IMR-90 (cell line): ENCODE results near the gene SERPINA10. TPM values are rescaled to one million over a fixed set of nuclear protein-coding genes. Genes with fewer than 3 reads are reported as not detected.

ENCODE experiments used
- ATAC-seq: fragments of 200-7000 bp; cut with Tn5 transposase; 2 replicates; pipeline ENCODE4 v1.9.1; 2020; ENCODE audit warnings: low read depth, mild to moderate bottlenecking, moderate library complexity
- BruUV-seq: library from RNA; stranded (reverse); fragments of 400-500 nt; replicated peaks from 2 replicates; lab custom pipeline; 2021; lab: Mats Ljungman, UMichigan
- CTCF ChIA-PET: fragments of 300-600 bp; formaldehyde crosslinking; extraction: SDS; loops from one replicate; lab custom pipeline; 2021; ENCODE audit warnings: antibody characterized with exemption; lab: Yijun Ruan, JAX
- POLR2A ChIA-PET: fragments of 300-600 bp; sonication (Branson Sonifier 250); formaldehyde crosslinking; loops from one replicate; lab custom pipeline; 2022; ENCODE audit warnings: antibody characterized with exemption; ENCODE audit not compliant: unreplicated experiment; lab: Charles Lee
- DNase-seq: peaks from one replicate; pipeline ENCODE4 v3.0.0; 2013
- H2AFZ ChIP-seq: replicated peaks from 2 replicates; pipeline ENCODE3; 2013; ENCODE audit warnings: low read length, mild to moderate bottlenecking; ENCODE audit not compliant: poor library complexity
- H2AK5ac ChIP-seq: 2 replicates; pipeline ENCODE4 v1.6.1; 2013; ENCODE audit warnings: low read depth, low read length, inconsistent platforms
- H2AK9ac ChIP-seq: replicated peaks from 2 replicates; pipeline ENCODE3; 2013; ENCODE audit warnings: mild to moderate bottlenecking, low read depth, low read length, moderate library complexity; ENCODE audit not compliant: poor library complexity
- H2BK120ac ChIP-seq: 2 replicates; pipeline ENCODE4 v1.6.1; 2013; ENCODE audit warnings: low read depth, low read length, inconsistent platforms
- H2BK15ac ChIP-seq: 3 replicates; pipeline ENCODE4 v1.6.1; 2013; ENCODE audit warnings: low read depth, low read length, inconsistent platforms
- H2BK20ac ChIP-seq: 2 replicates; pipeline ENCODE4 v1.6.1; 2013; ENCODE audit warnings: low read depth, mild to moderate bottlenecking, inconsistent platforms, low read length, moderate library complexity
- H2BK5ac ChIP-seq: 2 replicates; pipeline ENCODE4 v1.6.1; 2013; ENCODE audit warnings: mild to moderate bottlenecking, low read depth, low read length, inconsistent platforms; ENCODE audit not compliant: poor library complexity, severe bottlenecking
- H3K14ac ChIP-seq: replicated peaks from 2 replicates; pipeline ENCODE4 v1.6.1; 2013; ENCODE audit warnings: low read depth, low read length, inconsistent platforms
- H3K18ac ChIP-seq: 2 replicates; pipeline ENCODE4 v1.6.1; 2013; ENCODE audit warnings: low read depth, low read length, control low read depth
- H3K23ac ChIP-seq: 2 replicates; pipeline ENCODE4 v1.6.1; 2013; ENCODE audit warnings: low read depth, low read length, inconsistent platforms
- H3K27ac ChIP-seq: 2 replicates; pipeline ENCODE4 v1.5.1; 2013; ENCODE audit warnings: mild to moderate bottlenecking, control low read depth, low read length; ENCODE audit not compliant: insufficient read depth
- H3K27me3 ChIP-seq: 2 replicates; pipeline ENCODE4 v1.6.1; 2013; ENCODE audit warnings: low read length; ENCODE audit not compliant: control insufficient read depth, insufficient read depth
- H3K36me3 ChIP-seq: 2 replicates; pipeline ENCODE4 v1.6.1; 2013; ENCODE audit warnings: low read length, mixed read lengths; ENCODE audit not compliant: control insufficient read depth, insufficient read depth
- H3K4ac ChIP-seq: 2 replicates; pipeline ENCODE4 v1.6.1; 2013; ENCODE audit warnings: low read depth, low read length, inconsistent platforms
- H3K4me1 ChIP-seq: 2 replicates; pipeline ENCODE4 v1.6.1; 2013; ENCODE audit warnings: low read length, mixed read lengths; ENCODE audit not compliant: control insufficient read depth, insufficient read depth
- H3K4me2 ChIP-seq: 2 replicates; pipeline ENCODE4 v1.6.1; 2013; ENCODE audit warnings: low read depth, mild to moderate bottlenecking, control low read depth, low read length, moderate library complexity
- H3K4me3 ChIP-seq: 2 replicates; pipeline ENCODE4 v1.5.1; 2013; ENCODE audit warnings: low read depth, mild to moderate bottlenecking, control low read depth, low read length, moderate library complexity; ENCODE audit not compliant: insufficient read depth
- H3K56ac ChIP-seq: 2 replicates; pipeline ENCODE4 v1.6.1; 2013; ENCODE audit warnings: low read length, inconsistent platforms; ENCODE audit not compliant: insufficient read depth; ENCODE audit errors: extremely low read depth
- H3K79me1 ChIP-seq, 2 experiments: 2 replicates each; pipeline ENCODE4 v1.6.1; 2013; ENCODE audit warnings: low read length in 2 of 2, inconsistent platforms in 1 of 2, low read depth in 1 of 2
- H3K9ac ChIP-seq: 2 replicates; pipeline ENCODE4 v1.6.1; 2013; ENCODE audit warnings: low read depth, low read length, control low read depth
- H3K9me1 ChIP-seq: 2 replicates; pipeline ENCODE4 v1.6.1; 2013; ENCODE audit warnings: low read length, inconsistent platforms; ENCODE audit not compliant: insufficient read depth
- H3K9me3 ChIP-seq: 2 replicates; pipeline ENCODE4 v1.6.1; 2013; ENCODE audit warnings: low read length; ENCODE audit not compliant: control insufficient read depth, insufficient read depth
- H4K20me1 ChIP-seq: 2 replicates; pipeline ENCODE4 v1.6.1; 2013; ENCODE audit warnings: low read length, inconsistent platforms; ENCODE audit not compliant: insufficient read depth
- H4K5ac ChIP-seq: 2 replicates; pipeline ENCODE4 v1.6.1; 2013; ENCODE audit warnings: mild to moderate bottlenecking, low read depth, low read length, control low read depth
- H4K8ac ChIP-seq, 2 experiments: 2 replicates each; pipeline ENCODE4 v1.6.1; 2013; ENCODE audit warnings: low read depth in 2 of 2, low read length in 2 of 2, control low read depth in 1 of 2, inconsistent platforms in 1 of 2
- H4K91ac ChIP-seq: 2 replicates; pipeline ENCODE4 v1.6.1; 2013; ENCODE audit warnings: low read depth, low read length, inconsistent platforms; ENCODE audit not compliant: insufficient read depth
- BHLHE40 ChIP-seq: fragments of 150-350 bp; IDR thresholded peaks from 2 replicates; pipeline ENCODE4 v1.6.1; 2016; ENCODE audit warnings: mild to moderate bottlenecking, low read depth, low read length
- CEBPB ChIP-seq: IDR thresholded peaks from 2 replicates; pipeline ENCODE4 v1.6.1; 2012; ENCODE audit warnings: low read depth, low read length, improper control_type of control experiment
- CHD1 ChIP-seq: IDR thresholded peaks from 2 replicates; pipeline ENCODE4 v1.6.1; 2012; ENCODE audit warnings: low read depth, low read length, improper control_type of control experiment
- CTCF ChIP-seq: conservative IDR thresholded peaks from 2 replicates; pipeline ENCODE4 v1.5.1; 2012; ENCODE audit warnings: mild to moderate bottlenecking, low read depth, low read length, improper control_type of control experiment
- ELK1 ChIP-seq: fragments of 150-350 bp; IDR thresholded peaks from 2 replicates; pipeline ENCODE4 v1.6.1; 2016; ENCODE audit warnings: low read depth, mild to moderate bottlenecking, low read length, moderate library complexity, borderline replicate concordance
- FOS ChIP-seq: fragments of 150-350 bp; IDR thresholded peaks from 2 replicates; pipeline ENCODE4 v1.6.1; 2016; ENCODE audit warnings: low read depth, low read length
- MAFK ChIP-seq: IDR thresholded peaks from 2 replicates; pipeline ENCODE4 v1.6.1; 2012; ENCODE audit warnings: low read depth, low read length, improper control_type of control experiment
- MAZ ChIP-seq: IDR thresholded peaks from 2 replicates; pipeline ENCODE4 v1.6.1; 2012; ENCODE audit warnings: low read depth, mild to moderate bottlenecking, low read length, improper control_type of control experiment, moderate library complexity, borderline replicate concordance
- MXI1 ChIP-seq: IDR thresholded peaks from 2 replicates; pipeline ENCODE4 v1.6.1; 2012; ENCODE audit warnings: low read depth, mild to moderate bottlenecking, low read length, moderate library complexity, borderline replicate concordance
- NFE2L2 ChIP-seq: fragments of 150-350 bp; IDR thresholded peaks from 2 replicates; pipeline ENCODE4 v1.6.1; 2016; ENCODE audit warnings: low read depth, mild to moderate bottlenecking, low read length
- POLR2A ChIP-seq: IDR thresholded peaks from 2 replicates; pipeline ENCODE4 v1.6.1; 2012; ENCODE audit warnings: mild to moderate bottlenecking, low read depth, low read length
- RAD21 ChIP-seq: IDR thresholded peaks from 2 replicates; pipeline ENCODE4 v1.6.1; 2012; ENCODE audit warnings: low read length, improper control_type of control experiment
- RCOR1 ChIP-seq: IDR thresholded peaks from 2 replicates; pipeline ENCODE4 v1.6.1; 2012; ENCODE audit warnings: mild to moderate bottlenecking, low read length, improper control_type of control experiment; ENCODE audit not compliant: insufficient replicate concordance
- RFX5 ChIP-seq: IDR thresholded peaks from 2 replicates; pipeline ENCODE4 v1.8.0; 2012; ENCODE audit warnings: low read depth, mild to moderate bottlenecking, low read length, moderate library complexity
- SMC3 ChIP-seq: fragments of 150-350 bp; IDR thresholded peaks from 2 replicates; pipeline ENCODE4 v1.6.1; 2016; ENCODE audit warnings: low read depth, mild to moderate bottlenecking, antibody characterized with exemption, low read length, moderate library complexity
- USF2 ChIP-seq: fragments of 150-350 bp; IDR thresholded peaks from 2 replicates; pipeline ENCODE4 v1.6.1; 2017; ENCODE audit warnings: mild to moderate bottlenecking, antibody characterized with exemption, low read length, low read depth
- WGBS, 2 experiments: methylation state at CpG; one replicate each; pipeline versions ENCODE4 v1.1.5 to v1.1.7; 2013; ENCODE audit warnings: missing lambda C conversion rate in 2 of 2; ENCODE audit not compliant: insufficient read length in 1 of 2; ENCODE audit errors: extremely low coverage in 2 of 2; 5-methylcytosine and 5-hydroxymethylcytosine counted together
- dilution Hi-C: fragments of 300-500 bp; cut with HindIII; formaldehyde crosslinking; loops from one replicate; pipeline ENCODE4 v1.14.3; 2018; ENCODE audit warnings: low sequenced_read_pairs; ENCODE audit not compliant: unreplicated experiment
- in situ Hi-C: fragments of 300-500 bp; cut with MboI; formaldehyde crosslinking; loops from 3 replicates; pipeline ENCODE4 v1.14.3; 2019; ENCODE audit warnings: low sequenced_read_pairs, inconsistent platforms, mixed read lengths
- intact Hi-C: fragments of 100-400 bp; cut with micrococcal nuclease; formaldehyde crosslinking; loops from 2 replicates; pipeline ENCODE4 v1.10.0; 2022
- polyA plus RNA-seq, 3 experiments: library from polyadenylated mRNA; depleted of rRNA; stranded (reverse); fragments of >200 nt; gene quantifications; 2 replicates each; pipeline ENCODE4 v1.2.3, GENCODE V29; 2012; ENCODE audit warnings: low replicate concordance in 1 of 3
- total RNA-seq: library from RNA; depleted of rRNA; stranded (reverse); fragments of >200 nt; gene quantifications from 2 replicates; pipeline ENCODE4 v1.2.3, GENCODE V29; 2012

Gene SERPINA10
- total and polyA plus RNA-seq, 2 of the 4 experiments (the other 2 are of a cell fraction) = not detected

- no TSS peak for BruUV-seq
- H3K4me3 ChIP-seq = no peak overlapping the region
- H4K20me1 ChIP-seq = no peaks in the 10 kb centered on the region
- no peak overlapping the region for H2BK15ac ChIP-seq
- H2BK5ac ChIP-seq = no peak overlapping the region
- no peak overlapping the region for H3K4ac ChIP-seq
- CTCF ChIA-PET = interaction anchor here (0.6 kb wide), 1 partner anchor 1594 kb away, joined by 3 read pairs; no protein-coding TSS in a partner anchor
- no peak overlapping the region for H4K91ac ChIP-seq
- POLR2A ChIA-PET = no interaction called here
- no peaks in the 10 kb centered on the region for H3K36me3 ChIP-seq
- no peaks in the 10 kb centered on the region for H3K27me3 ChIP-seq
- no peak overlapping the region for H2AFZ ChIP-seq
- no peak for ATAC-seq
- no peak for TF ChIP-seq CTCF
- TF ChIP-seq MAFK = no peak
- no peak for TF ChIP-seq MXI1
- TF ChIP-seq POLR2A = no peak
- TF ChIP-seq FOS = no peak
- TF ChIP-seq SMC3 = no peak
- TF ChIP-seq RAD21 = no peak
- no peak for TF ChIP-seq NFE2L2
- TF ChIP-seq ELK1 = no peak
- TF ChIP-seq BHLHE40 = no peak
- no peak for TF ChIP-seq MAZ
- TF ChIP-seq CHD1 = no peak
- TF ChIP-seq USF2 = no peak
- TF ChIP-seq CEBPB = no peak
- TF ChIP-seq RFX5 = no peak
- TF ChIP-seq RCOR1 = no peak
- H2BK120ac ChIP-seq = no peak overlapping the region
- H3K9ac ChIP-seq = no peak overlapping the region
- intact Hi-C loops (no loop called here), in situ Hi-C loops (no loop called here), dilution Hi-C loops (no loop called here)
- H3K23ac ChIP-seq = no peak overlapping the region
- H3K14ac ChIP-seq = no peak overlapping the region
- H2BK20ac ChIP-seq = no peak overlapping the region
- H4K5ac ChIP-seq = no peak overlapping the region
- no CpG with 5 or more reads among the region's 2 CpGs for WGBS, 2 experiments
- no peaks in the 10 kb centered on the region for H3K9me1 ChIP-seq
- no peak overlapping the region for H3K18ac ChIP-seq
- H2AK9ac ChIP-seq = no peak overlapping the region
- H2AK5ac ChIP-seq = no peak overlapping the region
- DNase-seq = no peak
- H3K56ac ChIP-seq = no peak overlapping the region
- no peaks in the 10 kb centered on the region for H3K9me3 ChIP-seq
- no peaks in the 10 kb centered on the region for H3K4me1 ChIP-seq
- H3K27ac ChIP-seq = no peak overlapping the region
- no peaks in the 10 kb centered on the region for H3K79me1 ChIP-seq
- H4K8ac ChIP-seq = no peak overlapping the region
- no peak overlapping the region for H3K4me2 ChIP-seq
Observed at GRCh38 chr14:94278731-94279130, 14.3 kb downstream of the SERPINA10 start.
